DND-41 (cell line): ENCODE data around the gene CTTNBP2.

Experiments used
- CTCF ChIP-seq: IDR thresholded peaks from 2 replicates; pipeline ENCODE4 v1.5.1; 2012; ENCODE audit warnings: borderline replicate concordance, low read length, moderate library complexity, mild to moderate bottlenecking; ENCODE audit not compliant: poor library complexity, severe bottlenecking; ENCODE audit errors: extremely low read depth
- EZH2 ChIP-seq: IDR thresholded peaks from 3 replicates; pipeline ENCODE4 v1.6.1; 2012; ENCODE audit warnings: borderline replicate concordance, low read depth, mild to moderate bottlenecking, moderate library complexity, low read length, inconsistent platforms; ENCODE audit not compliant: severe bottlenecking

- TF ChIP-seq CTCF (no peak), EZH2 (no peak)
Observed at GRCh38 chr7:117690147-117690546, 183.1 kb downstream of the CTTNBP2 start.
